ENCODE measurements around the gene ARIH1. TPM values are rescaled to one million over a fixed set of nuclear protein-coding genes. Genes with fewer than 3 reads are reported as not detected.
"Not testable (repeated sequence)": the region's sequence is repeated elsewhere in the genome, so short reads cannot be mapped to it uniquely, and the experiment has no call there.

ARIH1 gene
- total RNA-seq, 5 donors from 2014 or later (not counting 1 experiment from before 2014, with no cell fraction given): 163 to 207 (median 178) TPM

DNA sequence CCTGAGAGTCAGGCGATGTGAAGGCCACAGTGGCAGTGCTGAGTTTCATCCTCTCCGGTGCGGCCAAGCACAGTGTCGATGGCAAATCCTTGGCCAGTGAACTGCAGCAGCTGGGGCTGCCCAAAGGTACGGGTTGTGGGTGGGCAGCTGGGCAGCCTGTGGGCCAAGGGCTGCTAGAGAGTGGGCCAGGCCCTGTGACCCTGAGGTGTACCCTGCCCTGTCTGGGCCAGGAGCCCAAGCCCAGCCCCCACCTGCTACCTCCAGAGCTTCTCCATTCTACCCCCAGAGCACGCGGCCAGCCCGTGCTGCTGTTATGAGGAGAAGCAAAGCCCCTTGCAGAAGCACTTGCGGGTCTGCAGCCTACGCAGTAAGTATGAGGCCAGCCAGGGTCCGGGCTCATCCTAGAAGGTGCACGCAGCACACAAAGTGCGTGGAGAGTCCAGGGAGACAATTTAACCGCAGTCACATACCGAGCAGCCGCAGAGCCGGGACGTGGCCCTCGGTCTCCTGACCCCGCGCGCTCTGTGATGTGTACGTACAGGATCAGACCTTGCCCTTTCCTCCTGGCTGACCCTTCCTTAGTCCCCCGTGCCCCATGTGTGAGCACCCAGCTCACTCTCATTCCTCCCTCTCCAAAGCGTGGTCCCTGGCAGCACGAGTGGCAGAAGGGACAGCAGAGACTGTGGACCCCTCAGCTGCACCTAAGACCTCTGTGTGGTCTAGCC is 165.8 kb downstream of the ARIH1 start:
- H3K36me3 Mint-ChIP-seq; H3K27me3 Mint-ChIP-seq; POLR2A ChIA-PET; H3K9me3 Mint-ChIP-seq; H3K27ac ChIP-seq (ENCODE audit: low read length); ATAC-seq (replicated peaks in 1 of 4); H3K36me3 ChIP-seq (ENCODE audit: control insufficient read depth in 2 of 2, extremely low read depth in 1 of 2, insufficient read depth in 1 of 2, low read length in 1 of 2); H3K4me3 ChIP-seq (ENCODE audit: control insufficient read depth in 1 of 2, extremely low read depth in 1 of 2, low read length in 1 of 2); H3K4me1 Mint-ChIP-seq; DNase-seq; H3K4me3 Mint-ChIP-seq; H3K9me3 ChIP-seq; H3K27ac Mint-ChIP-seq; H3K4me1 ChIP-seq (ENCODE audit: control insufficient read depth in 1 of 2, extremely low read depth in 1 of 2, insufficient read depth in 2 of 2, low read length in 2 of 2); H3K27me3 ChIP-seq (replicated peaks in 1 of 2; ENCODE audit: control insufficient read depth in 2 of 2, extremely low read depth in 1 of 2, insufficient read depth in 2 of 2, low read length in 1 of 2); CTCF ChIA-PET: not testable (repeated sequence)
- WGBS (ENCODE audit: insufficient coverage): no CpG with 5 or more reads among the region's 26 CpGs

DNA sequence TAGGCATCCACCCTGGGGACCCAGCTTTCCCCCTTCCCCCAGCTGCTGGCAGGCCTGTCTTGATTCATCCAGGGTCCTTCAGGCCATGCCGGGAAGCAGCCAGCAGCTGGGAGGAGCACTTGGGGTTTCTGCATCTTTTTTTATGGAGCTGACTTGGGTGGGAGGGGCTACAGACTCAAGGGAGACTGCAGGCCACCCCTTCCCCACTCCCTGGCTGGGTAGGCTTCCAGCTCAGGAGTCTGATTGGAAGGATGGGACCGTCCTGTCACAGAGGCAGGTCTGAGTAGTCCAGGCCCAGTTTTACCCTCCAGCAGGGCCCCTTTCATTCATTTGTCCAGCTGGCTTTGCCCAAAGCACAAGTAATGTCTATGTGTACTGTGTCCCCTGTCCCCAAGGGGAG is 168.1 kb downstream of the ARIH1 start:
- CTCF ChIA-PET; H3K9me3 ChIP-seq; H3K4me3 Mint-ChIP-seq; H3K27me3 ChIP-seq (replicated peaks in 1 of 2; ENCODE audit: control insufficient read depth in 2 of 2, extremely low read depth in 1 of 2, insufficient read depth in 2 of 2, low read length in 1 of 2); POLR2A ChIA-PET; H3K4me1 ChIP-seq (ENCODE audit: control insufficient read depth in 1 of 2, extremely low read depth in 1 of 2, insufficient read depth in 2 of 2, low read length in 2 of 2); H3K4me1 Mint-ChIP-seq; H3K27ac ChIP-seq (ENCODE audit: low read length); H3K9me3 Mint-ChIP-seq; ATAC-seq (replicated peaks in 1 of 4); H3K36me3 ChIP-seq (ENCODE audit: control insufficient read depth in 2 of 2, extremely low read depth in 1 of 2, insufficient read depth in 1 of 2, low read length in 1 of 2); H3K4me3 ChIP-seq (ENCODE audit: control insufficient read depth in 1 of 2, extremely low read depth in 1 of 2, low read length in 1 of 2); H3K27ac Mint-ChIP-seq; DNase-seq; H3K36me3 Mint-ChIP-seq; H3K27me3 Mint-ChIP-seq: not testable (repeated sequence)
- WGBS (ENCODE audit: insufficient coverage): no CpG with 5 or more reads among the region's 2 CpGs

DNA sequence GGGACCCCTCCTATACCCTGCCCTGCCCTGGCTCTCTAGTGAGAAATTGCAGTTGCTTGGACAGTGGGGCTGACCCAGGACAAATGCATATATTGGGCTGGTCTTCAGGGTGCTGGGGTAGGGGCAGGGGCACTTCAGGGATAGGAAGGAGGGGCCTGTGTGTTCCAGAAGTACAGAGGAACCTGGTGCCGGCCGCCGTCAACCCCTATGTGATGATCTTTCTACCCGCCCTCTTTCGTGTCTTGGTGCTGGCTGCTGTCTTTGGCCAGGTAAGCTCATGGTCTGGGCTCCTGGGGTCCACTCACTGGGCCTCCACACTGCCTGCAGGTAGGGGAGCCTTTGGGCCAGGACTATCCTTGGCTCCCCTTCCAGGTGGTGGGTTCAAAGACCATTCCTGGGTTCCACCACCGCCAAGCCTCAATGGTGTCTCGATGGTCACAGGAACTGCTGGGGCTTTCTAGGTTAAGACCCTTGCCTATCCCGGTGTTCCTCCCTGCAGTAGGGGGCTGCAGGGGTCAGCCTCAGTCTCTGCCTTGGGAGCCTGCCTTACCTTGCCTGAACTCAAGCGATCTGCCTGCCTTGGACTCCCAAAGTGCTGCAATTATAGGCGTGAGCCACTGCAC is 174.6 kb downstream of the ARIH1 start:
- H3K4me3 ChIP-seq (ENCODE audit: control insufficient read depth in 1 of 2, extremely low read depth in 1 of 2, low read length in 1 of 2); H3K4me1 Mint-ChIP-seq; H3K27ac ChIP-seq (ENCODE audit: low read length); H3K27me3 Mint-ChIP-seq; POLR2A ChIA-PET; ATAC-seq (replicated peaks in 1 of 4); DNase-seq; H3K9me3 Mint-ChIP-seq; H3K27ac Mint-ChIP-seq; CTCF ChIA-PET; H3K36me3 Mint-ChIP-seq; H3K27me3 ChIP-seq (replicated peaks in 1 of 2; ENCODE audit: control insufficient read depth in 2 of 2, extremely low read depth in 1 of 2, insufficient read depth in 2 of 2, low read length in 1 of 2); H3K9me3 ChIP-seq; H3K4me1 ChIP-seq (ENCODE audit: control insufficient read depth in 1 of 2, extremely low read depth in 1 of 2, insufficient read depth in 2 of 2, low read length in 2 of 2); H3K4me3 Mint-ChIP-seq; H3K36me3 ChIP-seq (ENCODE audit: control insufficient read depth in 2 of 2, extremely low read depth in 1 of 2, insufficient read depth in 1 of 2, low read length in 1 of 2): not testable (repeated sequence)
- no CpG with 5 or more reads among the region's 10 CpGs for WGBS (ENCODE audit: insufficient coverage)

Other genes with a start within 250 kb of the ARIH1 start
- gene PKM, start 243.1 kb upstream of the ARIH1 start, total RNA-seq: 100 to 1,000 TPM; 293 to 412 (median 370) TPM
- gene PARP6, start 201.8 kb upstream of the ARIH1 start, total RNA-seq: 100 to 1,000 TPM in 3 of 5 donors, 10 to 100 TPM in 2; 94.4 to 132 (median 101) TPM
- 1 to 10 TPM; 1.8 to 5.6 (median 3.0) TPM for gene CELF6, start 154.2 kb upstream of the ARIH1 start, total RNA-seq
- gene HEXA, start 98.3 kb upstream of the ARIH1 start, total RNA-seq: 100 to 1,000 TPM in 1 of 5 donors, 10 to 100 TPM in 4; 78.2 to 101 (median 88.4) TPM
- not detected for gene TMEM202, start 76.0 kb upstream of the ARIH1 start, total RNA-seq
- gene GOLGA6B, start 180.4 kb downstream of the ARIH1 start, total RNA-seq: under 1 TPM in 1 of 5 donors, not detected in 4; 0.47 TPM
- under 1 TPM in 2 of 5 donors, not detected in 3; 0.33 to 0.45 TPM for gene HIGD2B, start 211.9 kb downstream of the ARIH1 start, total RNA-seq
- gene BBS4, start 211.9 kb downstream of the ARIH1 start, total RNA-seq: 10 to 100 TPM; 16.1 to 19.7 (median 16.6) TPM

Data from T-cell (primary cell).